Fibroblast of mammary gland (primary cell): ENCODE results near the gene RPLP1.

ENCODE experiments used
- DNase-seq: peaks from one replicate; pipeline ENCODE4 v3.0.0-alpha.2; 2010; ENCODE audit warnings: low read depth
- H3K4me3 ChIP-seq: 2 replicates; pipeline ENCODE4 v1.5.1; 2011; ENCODE audit warnings: low read depth, mild to moderate bottlenecking, low read length, moderate library complexity; ENCODE audit not compliant: control insufficient read depth
- CTCF ChIP-seq: conservative IDR thresholded peaks from 2 replicates; pipeline ENCODE4 v1.5.1; 2011; ENCODE audit warnings: low read depth, low read length, inconsistent platforms; ENCODE audit not compliant: control insufficient read depth, insufficient read depth

RPLP1 gene

DNA sequence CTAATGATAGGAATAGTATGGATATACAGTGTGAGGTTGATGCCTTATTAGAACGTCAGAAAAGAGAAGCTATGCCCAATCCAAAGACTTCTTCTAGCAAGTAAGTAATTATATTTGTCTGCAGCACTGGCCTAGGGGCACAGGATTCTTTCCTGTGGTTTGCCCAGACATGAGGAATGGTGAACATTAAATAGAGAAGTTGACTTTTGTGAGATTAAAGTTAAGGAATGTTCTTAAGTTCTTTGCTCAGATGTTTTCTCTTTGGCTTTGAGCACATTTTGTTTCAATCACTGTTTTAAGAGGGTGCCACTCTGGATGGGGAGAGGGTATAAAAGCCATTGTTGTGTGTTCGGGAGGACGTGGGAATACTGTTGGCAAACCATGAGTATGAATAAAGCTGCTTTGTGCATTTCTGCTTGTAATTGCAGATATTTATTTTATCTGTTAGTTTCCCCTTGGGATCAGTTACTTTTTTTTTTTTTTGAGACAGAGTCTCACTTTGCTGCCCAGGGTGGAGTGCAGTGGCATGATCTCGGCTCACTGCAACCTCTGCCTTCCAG, 30.2 kb upstream of the RPLP1 start:
- H3K4me3 ChIP-seq = no peak overlapping the region
- no peak for TF ChIP-seq CTCF
- DNase-seq = no peak

GRCh38 chr15:69424001-69424400, 28.6 kb upstream of the RPLP1 start:
- DNase-seq = no peak
- no peak for TF ChIP-seq CTCF
- no peak overlapping the region for H3K4me3 ChIP-seq

DNA sequence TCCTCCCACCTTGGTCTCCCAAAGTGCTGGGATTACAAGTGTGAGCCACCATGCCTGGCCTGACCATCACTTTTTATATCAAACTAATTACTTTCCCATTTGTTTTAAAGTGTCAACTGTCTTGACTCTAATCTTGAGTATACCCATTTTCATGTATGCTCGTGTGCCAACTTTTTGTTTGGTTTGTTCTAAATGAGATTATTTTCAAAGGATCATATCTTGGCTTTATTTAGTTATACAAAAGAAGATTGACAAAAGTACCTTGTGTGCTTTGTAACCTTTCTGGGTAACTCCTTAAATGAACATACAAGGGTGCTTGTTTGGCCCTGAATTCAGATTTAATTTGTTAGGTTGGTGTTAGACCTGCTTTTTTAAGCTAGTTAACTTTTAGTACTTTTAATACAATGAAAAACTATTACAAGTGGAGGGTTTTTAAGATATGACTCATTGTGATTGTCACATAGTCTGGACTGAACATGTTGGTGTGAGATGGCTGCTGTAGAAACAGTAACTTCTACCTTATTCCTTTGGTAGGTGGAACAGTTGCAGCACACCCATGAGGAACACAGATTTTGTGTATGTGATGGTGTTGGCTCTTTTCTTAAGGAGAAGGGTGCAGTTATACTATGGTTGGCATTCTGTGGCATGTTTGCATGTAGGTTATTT, 27.7 kb upstream of the RPLP1 start:
- no peak for TF ChIP-seq CTCF
- no peak for DNase-seq
- no peak overlapping the region for H3K4me3 ChIP-seq

DNA sequence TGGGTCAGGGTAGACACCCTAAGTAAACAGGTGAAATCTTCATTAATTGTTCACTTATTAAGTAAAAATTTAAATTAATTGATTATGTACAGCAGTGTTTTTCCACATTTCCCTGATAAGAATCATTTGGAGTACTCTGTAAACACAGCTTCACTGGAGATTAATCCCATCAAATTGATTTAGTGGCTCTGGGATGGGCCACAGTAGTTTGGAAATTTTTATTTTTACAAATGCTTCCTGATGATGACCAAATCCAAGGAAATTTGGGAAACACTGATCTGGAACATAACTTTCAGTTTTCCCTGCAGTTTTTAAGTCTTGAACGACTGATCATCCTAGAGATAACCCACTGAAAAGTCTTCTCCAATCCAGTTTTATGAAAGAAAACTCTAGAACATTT, 18.8 kb upstream of the RPLP1 start:
- no peak overlapping the region for H3K4me3 ChIP-seq
- no peak for DNase-seq
- no peak for TF ChIP-seq CTCF

- H3K4me3 ChIP-seq = no peak overlapping the region
- TF ChIP-seq CTCF = no peak
- peak; percentile 43 for DNase-seq
These were observed 18.4 kb upstream of the RPLP1 start for GRCh38 chr15:69434238-69434637.

DNA sequence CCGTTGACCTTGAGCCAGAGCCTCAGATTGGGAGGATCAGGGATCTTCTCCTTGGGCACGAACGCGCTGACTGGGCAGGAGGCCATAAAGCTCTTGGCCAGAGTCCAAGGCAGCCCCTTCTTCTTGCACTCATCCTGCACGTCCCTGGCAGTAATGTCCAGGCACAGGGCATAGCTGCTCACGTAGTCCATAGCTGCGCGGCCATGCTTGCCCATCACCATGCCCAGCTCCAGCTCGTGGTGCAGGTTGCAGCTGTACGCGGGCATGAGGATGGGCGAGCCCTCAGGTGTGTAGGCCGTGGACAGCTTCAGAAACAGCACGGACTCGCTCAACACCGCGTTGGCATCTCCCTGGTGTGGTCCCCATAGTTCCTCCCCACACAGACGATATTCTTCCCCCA, 17.9 kb upstream of the RPLP1 start:
- H3K4me3 ChIP-seq = no peak overlapping the region
- TF ChIP-seq CTCF = no peak
- no peak for DNase-seq

GRCh38 chr15:69435985-69436384, 16.6 kb upstream of the RPLP1 start:
- TF ChIP-seq CTCF = no peak
- no peak overlapping the region for H3K4me3 ChIP-seq
- no peak for DNase-seq
